ENCODE results near the gene NHSL1. TPM values are rescaled to one million over a fixed set of nuclear protein-coding genes. Genes with fewer than 3 reads are reported as not detected.

NHSL1 gene
- total RNA-seq, 1 experiment from 2014 or later = 32.1 TPM

GRCh38 chr6:138374815-138375214 lies 124.5 kb downstream of the NHSL1 start:
- no peaks in the 10 kb centered on the region for H3K9me3 Mint-ChIP-seq (ENCODE audit: unreplicated experiment)
- POLR2A ChIA-PET = interaction anchor here (0.7 to 1.3 kb wide), 2 partner anchors 12 to 603 kb away, joined by 3 read pairs; no protein-coding TSS in a partner anchor
- H3K4me3 Mint-ChIP-seq (ENCODE audit: unreplicated experiment) = no peak overlapping the region
- DNase-seq (ENCODE audit: unreplicated experiment) = no peak
- no peaks in the 10 kb centered on the region for H3K4me1 Mint-ChIP-seq (ENCODE audit: insufficient read depth, unreplicated experiment)
- H3K27me3 Mint-ChIP-seq (ENCODE audit: insufficient read depth, unreplicated experiment) = no peaks in the 10 kb centered on the region
- TF ChIP-seq CTCF (IDR thresholded peaks at IDR 0.05; ENCODE audit: unreplicated experiment) = no peak
- BruUV-seq (replicated peaks) = no TSS peak
- CTCF ChIA-PET = no interaction called here
- intact Hi-C loops (cut with micrococcal nuclease) = no loop called here
- H3K27ac Mint-ChIP-seq (ENCODE audit: low read depth, unreplicated experiment) = no peak overlapping the region
- H3K36me3 Mint-ChIP-seq (ENCODE audit: insufficient read depth, unreplicated experiment) = no peaks in the 10 kb centered on the region

- no peaks in the 10 kb centered on the region for H3K4me1 Mint-ChIP-seq (ENCODE audit: insufficient read depth, unreplicated experiment)
- ChIA-PET POLR2A (interaction anchor here (0.7 to 1.3 kb wide), 2 partner anchors 11 to 602 kb away, joined by 3 read pairs; no protein-coding TSS in a partner anchor), CTCF (interaction anchor here (1.2 kb wide), 1 partner anchor 21 kb away, joined by 4 read pairs; no protein-coding TSS in a partner anchor)
- no peak overlapping the region for H3K27ac Mint-ChIP-seq (ENCODE audit: low read depth, unreplicated experiment)
- DNase-seq (ENCODE audit: unreplicated experiment) = no peak
- H3K9me3 Mint-ChIP-seq (ENCODE audit: unreplicated experiment) = no peaks in the 10 kb centered on the region
- H3K27me3 Mint-ChIP-seq (ENCODE audit: insufficient read depth, unreplicated experiment) = no peaks in the 10 kb centered on the region
- no peaks in the 10 kb centered on the region for H3K36me3 Mint-ChIP-seq (ENCODE audit: insufficient read depth, unreplicated experiment)
- intact Hi-C loops (cut with micrococcal nuclease) = no loop called here
- BruUV-seq (replicated peaks) = no TSS peak
- no peak overlapping the region for H3K4me3 Mint-ChIP-seq (ENCODE audit: unreplicated experiment)
- no peak for TF ChIP-seq CTCF (IDR thresholded peaks at IDR 0.05; ENCODE audit: unreplicated experiment)
Measured at GRCh38 chr6:138374230-138374629, 125.1 kb downstream of the NHSL1 start.

- H3K4me1 Mint-ChIP-seq (ENCODE audit: insufficient read depth, unreplicated experiment) = no peaks in the 10 kb centered on the region
- no peak overlapping the region for H3K27ac Mint-ChIP-seq (ENCODE audit: low read depth, unreplicated experiment)
- intact Hi-C loops (cut with micrococcal nuclease) = no loop called here
Measured at GRCh38 chr6:138372711-138373463, 126.4 kb downstream of the NHSL1 start.

More at GRCh38 chr6:138372711-138373463, 126.4 kb downstream of the NHSL1 start:
- ChIA-PET CTCF (interaction anchor here (1.2 to 1.3 kb wide), 2 partner anchors 22 to 86 kb away, joined by 4 read pairs; no protein-coding TSS in a partner anchor), POLR2A (interaction anchor here (1.0 kb wide), 2 partner anchors 31 to 38 kb away, joined by 3 to 4 read pairs; partner anchors contain the start of gene HEBP2)
- no TSS peak for BruUV-seq (replicated peaks)
- Mint-ChIP-seq H3K27me3 (ENCODE audit: insufficient read depth, unreplicated experiment) (no peaks in the 10 kb centered on the region), H3K4me3 (ENCODE audit: unreplicated experiment) (no peak overlapping the region), H3K36me3 (ENCODE audit: insufficient read depth, unreplicated experiment) (no peaks in the 10 kb centered on the region), H3K9me3 (ENCODE audit: unreplicated experiment) (no peaks in the 10 kb centered on the region)
- TF ChIP-seq CTCF (IDR thresholded peaks at IDR 0.05; ENCODE audit: unreplicated experiment) = peak; percentile 30
- peak; percentile 51 for DNase-seq (ENCODE audit: unreplicated experiment)

Small RNA genes within 50 kb of the gene (microRNA-seq; reads per million reads assigned to microRNA genes)
- 2.5 reads per million, percentile 19 among the genes with 10 or more reads in this experiment for gene MIR3145

Other genes starting within 250 kb of the NHSL1 start
- not detected in 2 replicates for gene SMIM28, start 121.6 kb downstream of the NHSL1 start, total RNA-seq (2022)
- gene HEBP2, start 95.3 kb downstream of the NHSL1 start, total RNA-seq (2022) = 71.2 and 89.7 TPM in 2 replicates